Measurements from ENCODE around the gene CFAP74.
A peak's percentile ranks its signal among the peaks of the same experiment; 100 is the strongest.

GRCh38 chr1:1943834-1944570 is 59.6 kb downstream of the CFAP74 start:
- TF ChIP-seq SNIP1 (IDR thresholded peaks at IDR 0.05; ENCODE audit: low read depth) (no peak), CTCF (IDR thresholded peaks at IDR 0.05 in 2 of 3, conservative IDR thresholded peaks at IDR 0.05 in 1 of 3; ENCODE audit: insufficient read depth in 2 of 3, low read depth in 1 of 3, low read length in 3 of 3) (peak; percentile 77 to 97 (median 85)), SIN3B (IDR thresholded peaks at IDR 0.05; ENCODE audit: low read depth) (no peak), NKRF (IDR thresholded peaks at IDR 0.05; ENCODE audit: borderline replicate concordance) (no peak), ZC3H11A (IDR thresholded peaks at IDR 0.05; ENCODE audit: low read depth, low read length) (no peak), ZNF133 (CRISPR knock-in tag; IDR thresholded peaks at IDR 0.05) (no peak), HDAC6 (IDR thresholded peaks at IDR 0.05; ENCODE audit: low read depth, low read length) (no peak), TCF3 (CRISPR knock-in tag; IDR thresholded peaks at IDR 0.05) (no peak), BRCA1 (IDR thresholded peaks at IDR 0.05) (no peak), BRCA1 (CRISPR knock-in tag; IDR thresholded peaks at IDR 0.05) (no peak), TAF7 (tag; IDR thresholded peaks at IDR 0.05) (no peak)
